ENCODE results near the gene WIZ.

DNA sequence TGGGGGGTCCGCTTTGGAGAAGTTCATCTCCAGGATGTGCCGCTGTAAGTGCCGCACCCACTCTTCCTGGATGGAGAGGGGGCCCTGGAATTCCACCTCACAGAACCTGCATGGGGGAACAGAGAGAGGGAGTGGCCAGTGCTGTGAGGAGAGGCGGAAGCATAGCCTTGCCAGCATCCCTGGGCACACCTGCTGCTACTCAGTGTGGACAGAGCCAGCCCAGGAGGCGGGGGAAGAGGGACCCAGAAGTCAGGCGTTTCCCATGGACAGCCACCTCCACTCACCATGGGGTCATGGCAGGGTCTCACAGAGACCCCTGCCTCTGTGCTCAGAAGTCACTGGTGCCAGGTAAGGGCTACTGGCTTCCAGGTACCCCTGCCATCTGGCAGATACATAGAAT is 26.6 kb downstream of the WIZ start:
- TF ChIP-seq, protein P1, sequence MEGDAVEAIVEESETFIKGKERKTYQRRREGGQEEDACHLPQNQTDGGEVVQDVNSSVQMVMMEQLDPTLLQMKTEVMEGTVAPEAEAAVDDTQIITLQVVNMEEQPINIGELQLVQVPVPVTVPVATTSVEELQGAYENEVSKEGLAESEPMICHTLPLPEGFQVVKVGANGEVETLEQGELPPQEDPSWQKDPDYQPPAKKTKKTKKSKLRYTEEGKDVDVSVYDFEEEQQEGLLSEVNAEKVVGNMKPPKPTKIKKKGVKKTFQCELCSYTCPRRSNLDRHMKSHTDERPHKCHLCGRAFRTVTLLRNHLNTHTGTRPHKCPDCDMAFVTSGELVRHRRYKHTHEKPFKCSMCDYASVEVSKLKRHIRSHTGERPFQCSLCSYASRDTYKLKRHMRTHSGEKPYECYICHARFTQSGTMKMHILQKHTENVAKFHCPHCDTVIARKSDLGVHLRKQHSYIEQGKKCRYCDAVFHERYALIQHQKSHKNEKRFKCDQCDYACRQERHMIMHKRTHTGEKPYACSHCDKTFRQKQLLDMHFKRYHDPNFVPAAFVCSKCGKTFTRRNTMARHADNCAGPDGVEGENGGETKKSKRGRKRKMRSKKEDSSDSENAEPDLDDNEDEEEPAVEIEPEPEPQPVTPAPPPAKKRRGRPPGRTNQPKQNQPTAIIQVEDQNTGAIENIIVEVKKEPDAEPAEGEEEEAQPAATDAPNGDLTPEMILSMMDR (IDR thresholded peaks at IDR 0.05), result no peak
- TF ChIP-seq EP300 (IDR thresholded peaks at IDR 0.05), result no peak

All from suprapubic skin (tissue), 3 donors.